HG02938 (cell line): ENCODE results near the gene CA11.

ENCODE experiments used
- ATAC-seq: cut with Tn5 transposase; IDR thresholded peaks from one replicate; pipeline ENCODE4 v1.9.1; 2021; ENCODE audit warnings: mild to moderate bottlenecking, moderate library complexity; ENCODE audit not compliant: unreplicated experiment

Gene CA11

DNA sequence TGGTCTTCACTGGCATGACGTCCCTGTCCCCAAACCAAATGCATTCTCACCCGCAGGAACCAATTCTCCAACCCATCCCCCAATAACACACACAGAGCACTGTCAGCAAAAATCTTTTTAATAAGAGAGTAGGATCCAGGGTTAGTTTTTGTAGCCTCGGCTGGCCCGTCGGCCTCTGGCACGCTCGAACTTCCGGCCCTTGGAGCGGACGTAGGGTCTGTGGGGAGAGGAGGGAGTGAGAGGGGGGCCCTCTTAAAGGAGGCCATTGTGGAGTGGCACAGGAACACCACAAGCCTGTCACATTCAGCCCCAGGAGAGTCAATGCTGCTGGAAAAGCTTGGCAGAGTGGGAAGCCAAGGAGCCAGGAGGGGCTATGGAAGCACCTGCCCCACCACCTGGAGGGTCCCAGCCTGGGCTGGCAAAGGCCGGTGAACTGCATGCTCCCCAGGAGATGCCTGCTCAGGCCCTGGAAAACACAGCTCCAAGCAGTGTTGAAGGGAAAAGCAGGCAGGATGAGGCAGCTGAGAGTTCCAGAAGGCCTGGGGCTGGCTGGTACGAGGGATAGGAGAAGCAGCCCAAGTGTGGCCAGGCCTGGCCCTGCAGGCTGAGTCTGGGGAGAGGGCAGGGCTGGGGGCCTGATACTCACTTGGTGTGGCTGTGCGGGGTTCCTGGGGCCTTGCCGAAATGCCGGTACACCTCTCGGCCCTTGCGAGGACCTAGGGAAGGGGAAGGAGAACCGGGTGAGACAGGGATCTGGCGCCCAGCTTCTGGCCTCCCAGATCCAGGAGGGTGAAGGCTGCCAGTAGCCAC is 30.6 kb downstream of the CA11 start:
- ATAC-seq, result no peak

DNA sequence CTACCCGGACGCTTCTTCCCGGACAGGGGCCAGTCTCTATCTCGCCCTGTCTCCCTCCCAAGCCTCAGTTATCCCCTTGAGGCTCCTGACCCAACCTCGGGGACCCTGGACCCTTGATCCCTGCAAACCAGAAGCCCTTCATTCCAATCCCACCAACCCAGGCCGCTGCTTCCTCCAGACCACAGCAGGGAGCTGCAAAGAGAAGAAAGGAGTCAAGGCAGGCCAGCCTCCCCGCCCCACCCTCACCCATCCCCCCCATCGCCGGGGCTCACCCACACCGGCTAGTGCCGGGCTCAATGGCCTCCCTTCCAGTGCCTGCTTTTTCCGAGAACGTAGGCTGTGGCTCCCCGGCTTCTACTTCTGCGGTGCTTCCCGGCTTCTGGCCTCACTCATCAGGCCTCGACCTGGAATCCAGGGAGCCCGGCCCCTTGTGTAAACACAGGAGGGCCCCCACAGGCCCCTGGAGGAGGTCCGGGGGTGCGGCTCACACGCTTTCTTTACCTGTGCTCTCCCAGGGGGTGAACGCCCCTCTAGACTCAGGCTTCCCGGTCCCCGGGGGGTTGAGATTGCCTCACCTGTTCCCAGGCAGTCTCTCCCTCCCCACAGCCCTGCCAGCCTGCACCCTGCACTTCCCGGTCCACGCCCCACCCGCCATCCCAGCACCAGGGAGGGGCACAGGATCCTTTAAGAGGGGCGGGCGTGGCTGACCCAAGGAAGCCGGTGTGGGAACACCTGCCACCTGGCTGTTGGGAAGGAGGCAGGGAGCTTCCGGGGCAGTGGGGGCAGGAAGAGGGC is 31.4 kb downstream of the CA11 start, which contains the start of gene FAM83E:
FAM83E (minus strand) TSS at position 641 of the 795 bp plus-strand sequence. CDS start 1,704 bp downstream, outside the sequence.
- no peak for ATAC-seq

DNA sequence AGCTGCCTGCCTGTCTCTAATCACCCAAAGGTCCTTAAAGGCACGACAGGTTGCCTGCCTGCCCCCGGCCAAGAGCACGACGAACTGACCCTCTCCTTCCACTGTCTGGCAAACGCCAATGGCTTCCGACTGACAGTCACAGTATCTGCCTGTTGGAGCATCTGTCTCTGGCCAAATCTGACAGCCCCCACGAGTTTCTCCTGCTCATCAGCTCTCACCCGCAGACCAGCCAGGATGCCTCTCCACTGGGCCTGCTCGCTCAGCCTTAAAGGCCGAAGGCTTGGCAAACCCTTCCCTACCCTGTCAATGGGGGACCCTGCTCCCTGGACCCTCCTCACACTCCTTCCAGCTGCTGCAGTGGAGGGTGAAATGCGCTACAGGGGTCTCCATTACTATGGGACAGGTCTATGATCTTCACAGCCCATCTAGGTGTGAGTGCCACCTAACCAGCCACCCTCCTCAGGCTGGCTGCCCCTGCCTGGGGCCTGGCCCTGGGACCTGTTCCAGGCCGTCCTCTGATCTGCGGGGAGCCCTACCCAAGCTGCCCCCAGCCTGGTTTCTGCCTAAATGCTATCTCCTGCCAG is 32.0 kb downstream of the CA11 start:
- ATAC-seq, result no peak

DNA sequence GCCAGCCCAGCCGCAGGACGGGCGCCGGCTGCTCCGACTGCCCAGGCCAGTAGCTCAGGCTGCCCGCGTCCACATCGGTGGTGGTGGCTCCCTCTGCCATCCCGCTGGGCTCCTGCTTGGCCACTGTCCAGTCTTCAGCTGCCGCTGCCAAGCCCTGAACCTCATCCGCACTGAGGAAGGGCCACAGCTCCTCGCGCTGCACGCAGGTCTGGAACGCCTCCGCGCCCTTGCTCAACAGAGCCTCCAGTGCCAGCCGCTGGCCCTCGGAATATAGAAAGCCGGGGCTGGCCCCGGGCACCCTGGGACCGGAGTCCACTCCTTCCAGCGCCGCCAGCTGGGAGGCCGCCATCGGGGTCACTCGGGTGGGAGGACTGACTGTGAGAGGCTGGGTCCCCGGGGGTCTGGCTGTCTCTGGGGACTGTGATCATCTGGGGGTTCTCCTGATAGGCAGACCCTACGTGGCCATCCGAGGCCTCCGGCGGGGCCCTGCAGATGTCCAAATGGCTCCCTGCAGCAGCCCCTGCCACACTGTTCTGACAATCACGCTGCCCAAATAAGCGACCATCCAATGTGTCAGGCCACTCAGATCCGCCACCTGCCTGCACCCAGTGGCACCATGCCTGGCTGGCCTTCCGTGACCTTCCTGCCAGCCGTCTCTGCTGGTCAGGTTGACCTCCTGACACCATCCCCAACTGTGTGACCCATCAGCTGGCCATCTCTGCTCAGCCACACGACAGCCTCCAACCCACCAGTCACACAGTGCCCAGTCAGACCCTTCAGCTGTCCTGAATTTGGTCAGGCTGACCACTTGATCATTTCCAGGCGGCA is 32.7 kb downstream of the CA11 start:
- no peak for ATAC-seq

- ATAC-seq, result no peak
Observed at GRCh38 chr19:48611872-48612271, 34.1 kb downstream of the CA11 start.

GRCh38 chr19:48609571-48610108 is 36.3 kb downstream of the CA11 start:
- ATAC-seq, result no peak

- ATAC-seq, result no peak
Observed at GRCh38 chr19:48608798-48609263, 37.2 kb downstream of the CA11 start.

DNA sequence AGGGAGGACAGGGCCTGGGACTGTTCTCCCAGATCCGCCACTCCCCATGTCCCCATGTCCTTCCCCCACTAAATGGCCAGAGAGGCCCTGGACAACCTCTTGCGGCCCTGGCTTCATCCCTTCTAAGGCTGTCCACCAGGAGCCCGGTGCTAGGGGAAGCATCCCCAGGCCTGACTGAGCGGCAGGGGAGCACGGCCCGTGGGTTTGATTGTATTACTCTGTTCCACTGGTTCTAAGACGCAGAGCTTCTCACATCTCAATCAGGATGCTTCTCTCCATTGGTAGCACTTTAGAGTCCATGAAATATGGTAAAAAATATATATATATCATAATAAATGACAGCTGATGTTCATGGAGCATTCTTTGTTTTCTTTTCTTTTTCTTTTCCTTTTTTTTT is 38.6 kb downstream of the CA11 start:
- ATAC-seq, result no peak

- ATAC-seq, result no peak
Observed at GRCh38 chr19:48606463-48607358, 39.3 kb downstream of the CA11 start, which contains the start of gene SPACA4. SPACA4 (plus strand) TSS chr19:48606742; CDS start chr19:48606979, 237 bp downstream.

DNA sequence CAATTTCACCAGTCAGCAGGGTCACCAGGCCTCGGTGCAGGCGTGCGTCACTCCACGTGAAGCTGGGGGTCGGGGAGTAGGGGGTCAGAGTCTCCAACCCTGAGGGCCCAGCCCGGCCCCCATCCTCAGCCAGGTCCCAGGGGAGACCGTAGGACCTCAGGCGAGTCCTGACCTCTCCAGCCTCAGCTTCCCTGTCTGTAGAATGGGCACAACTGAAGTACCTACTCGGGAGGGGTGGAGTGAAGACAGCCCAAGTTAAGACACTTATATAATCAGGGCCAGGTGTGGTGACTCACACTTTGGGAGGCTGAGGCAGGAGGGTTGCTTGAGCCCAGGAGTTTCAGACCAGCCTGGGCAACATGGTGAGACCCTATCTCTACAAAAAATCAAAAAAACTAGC is 42.1 kb downstream of the CA11 start:
- ATAC-seq, result no peak

DNA sequence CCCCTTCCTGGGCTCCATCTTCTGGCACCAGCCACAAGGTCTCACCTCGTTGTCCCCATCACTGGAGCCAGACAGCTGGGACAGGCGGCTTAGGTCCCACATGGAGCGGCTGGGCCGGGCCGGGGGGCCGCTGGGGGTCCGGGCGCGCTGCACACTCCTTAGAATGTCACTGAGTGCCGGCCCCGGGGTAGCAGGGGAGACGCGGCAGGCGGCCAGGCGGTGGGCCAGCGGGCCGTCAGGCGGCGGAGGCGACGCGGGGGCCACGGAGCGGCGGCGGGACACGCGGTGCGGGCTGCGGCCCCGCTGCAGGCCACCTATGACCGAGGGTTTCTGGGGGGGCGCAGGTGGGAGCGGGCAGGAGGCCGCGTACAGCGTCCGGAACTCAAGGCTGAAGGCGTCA is 42.5 kb downstream of the CA11 start:
- no peak for ATAC-seq

DNA sequence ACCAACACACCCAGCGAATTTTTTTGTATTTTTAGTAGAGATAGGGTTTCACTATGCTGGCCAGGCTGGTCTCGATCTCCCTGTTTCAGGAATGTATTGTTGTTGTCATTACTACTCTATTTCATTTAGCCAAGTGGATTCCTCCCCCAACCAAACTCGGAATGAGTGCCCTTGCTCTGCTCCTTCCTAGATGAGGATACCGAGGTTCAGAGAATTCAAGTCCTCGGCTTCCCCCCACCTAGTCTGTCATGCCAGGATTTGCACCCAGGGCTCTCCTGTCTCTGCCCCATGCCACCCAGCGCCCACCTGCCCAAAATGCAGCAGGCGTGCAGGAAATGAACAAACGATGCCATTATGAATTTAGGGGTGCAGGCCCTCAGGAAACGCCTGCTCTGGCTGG is 43.0 kb downstream of the CA11 start:
- no peak for ATAC-seq

GRCh38 chr19:48600679-48601417 is 45.1 kb downstream of the CA11 start:
- no peak for ATAC-seq

- ATAC-seq, result no peak
Observed at GRCh38 chr19:48598996-48599700, 46.8 kb downstream of the CA11 start.

DNA sequence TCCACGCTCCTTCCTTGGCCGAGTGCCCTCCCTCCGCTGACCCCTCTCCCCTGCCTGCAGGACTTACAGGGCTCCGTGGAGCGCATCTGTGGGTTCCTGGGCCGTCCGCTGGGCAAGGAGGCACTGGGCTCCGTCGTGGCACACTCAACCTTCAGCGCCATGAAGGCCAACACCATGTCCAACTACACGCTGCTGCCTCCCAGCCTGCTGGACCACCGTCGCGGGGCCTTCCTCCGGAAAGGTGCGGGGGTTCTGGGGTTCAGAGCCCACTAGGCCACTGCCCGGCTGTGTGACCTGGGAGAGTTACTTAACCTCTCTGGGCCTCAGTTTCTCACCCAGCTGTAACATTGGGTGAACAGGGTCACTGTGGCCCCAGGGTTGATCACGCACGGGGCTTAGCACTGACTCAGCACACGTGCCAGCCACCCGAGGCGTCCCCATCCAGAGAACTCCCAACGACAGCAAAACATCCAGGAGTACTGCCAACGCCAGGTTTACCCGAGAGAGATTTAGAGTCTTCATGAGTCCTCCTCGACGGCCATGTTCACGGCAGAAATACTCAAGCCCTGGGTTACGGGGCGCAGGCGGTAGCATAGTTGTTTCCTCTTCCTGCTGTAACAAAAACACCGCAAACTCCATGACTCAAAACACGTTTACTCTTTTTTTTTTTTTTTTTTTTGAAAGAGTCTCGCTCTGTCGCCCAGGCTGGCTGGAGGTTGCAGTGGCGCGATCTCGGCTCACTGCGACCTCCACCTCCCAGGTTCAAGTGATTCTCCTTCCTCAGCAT is 49.1 kb downstream of the CA11 start:
- ATAC-seq, result no peak

- ATAC-seq, result no peak
Observed at GRCh38 chr19:48596237-48596636, 49.8 kb downstream of the CA11 start.

GRCh38 chr19:48595833-48596232 is 50.2 kb downstream of the CA11 start:
- ATAC-seq, result no peak
